Stimulated activated CD8-positive, alpha-beta memory T cell treated with anti-CD3 and anti-CD28 coated beads, Interleukin-2, amount 100 ng/mL, for 1 hour (primary cell): ENCODE results near the gene SYMPK.

Source experiments
- DNase-seq, 2 donors: peaks; one replicate each; pipeline ENCODE4 v3.0.0-alpha.2; 2020; ENCODE audit warnings: low read depth in 2 of 2

The SYMPK gene

GRCh38 chr19:45825263-45825605 is 37.7 kb downstream of the SYMPK start:
- DNase-seq, result no peak

- no peak for DNase-seq
Measured at GRCh38 chr19:45824531-45825262, 38.2 kb downstream of the SYMPK start.

- no peak for DNase-seq
Measured at GRCh38 chr19:45824041-45824471, 38.9 kb downstream of the SYMPK start.

GRCh38 chr19:45823182-45823581 is 39.8 kb downstream of the SYMPK start:
- DNase-seq, result no peak

- no peak for DNase-seq
Measured at GRCh38 chr19:45822716-45823115, 40.2 kb downstream of the SYMPK start.

- DNase-seq, result no peak
Measured at GRCh38 chr19:45821570-45821969, 41.4 kb downstream of the SYMPK start.

- DNase-seq, result no peak
Measured at GRCh38 chr19:45821103-45821521, 41.8 kb downstream of the SYMPK start.

- no peak for DNase-seq
Measured at GRCh38 chr19:45820413-45821102, 42.4 kb downstream of the SYMPK start.

- DNase-seq, result no peak
Measured at GRCh38 chr19:45819769-45820168, 43.2 kb downstream of the SYMPK start.

- DNase-seq, result no peak
Measured at GRCh38 chr19:45817725-45818301, 45.1 kb downstream of the SYMPK start.

GRCh38 chr19:45817010-45817724 is 45.8 kb downstream of the SYMPK start:
- DNase-seq, result peak; percentile 90 to 94

- no peak for DNase-seq
Measured at GRCh38 chr19:45816236-45817009, 46.5 kb downstream of the SYMPK start.

GRCh38 chr19:45815481-45816216 is 47.3 kb downstream of the SYMPK start:
- no peak for DNase-seq

GRCh38 chr19:45814851-45815480 is 48.0 kb downstream of the SYMPK start, which contains the start of gene RSPH6A:
TSS of gene RSPH6A (minus strand) at chr19:45815308. CDS start at chr19:45815176, 132 bp downstream.
- DNase-seq, result no peak

- no peak for DNase-seq
Measured at GRCh38 chr19:45814166-45814780, 48.7 kb downstream of the SYMPK start.

GRCh38 chr19:45812297-45812696 is 50.6 kb downstream of the SYMPK start:
- DNase-seq, result no peak

- DNase-seq, result no peak
Measured at GRCh38 chr19:45809643-45810159, 53.2 kb downstream of the SYMPK start.

- DNase-seq, result no peak
Measured at GRCh38 chr19:45805719-45806118, 57.2 kb downstream of the SYMPK start.

- DNase-seq, result no peak
Measured at GRCh38 chr19:45804959-45805230, 58.1 kb downstream of the SYMPK start.
